Esophagus muscularis mucosa (tissue), 4 donors: Measurements from ENCODE around the gene PCNX4. TPM values are rescaled to one million over a fixed set of nuclear protein-coding genes. Genes with fewer than 3 reads are reported as not detected.
A peak's percentile ranks its signal among the peaks of the same experiment; 100 is the strongest.

Source experiments
- DNase-seq: peaks from one replicate; pipeline ENCODE4 v3.0.0-alpha.2; 2017; ENCODE audit errors: extremely low spot score
- H3K27ac ChIP-seq, 4 donors: fragments of 200-600 bp; sonication (generic); replicated peaks in 1 of 4; 1 replicate in 3 of 4; 2 replicates in 1 of 4; pipeline ENCODE4 v1.5.1; 2016 to 2019; ENCODE audit warnings: mild to moderate bottlenecking in 1 of 4
- H3K27me3 ChIP-seq, 4 donors: fragments of 200-600 bp; sonication (generic); one replicate each; pipeline versions ENCODE4 v1.5.1 to v1.6.0; 2016 to 2019
- H3K36me3 ChIP-seq, 4 donors: fragments of 200-600 bp; sonication (generic); one replicate each; pipeline ENCODE4 v1.5.1; 2016 to 2019
- H3K4me1 ChIP-seq, 4 donors: fragments of 200-600 bp; sonication (generic); one replicate each; pipeline ENCODE4 v1.5.1; 2016 to 2019
- H3K4me3 ChIP-seq, 4 donors: fragments of 200-600 bp; sonication (generic); 1 replicate in 2 of 4; 2 replicates in 2 of 4; pipeline ENCODE4 v1.5.1; 2016 to 2019; ENCODE audit warnings: mild to moderate bottlenecking in 4 of 4, moderate library complexity in 1 of 4
- H3K9me3 ChIP-seq, 4 donors: fragments of 200-600 bp; sonication (generic); 1 replicate in 3 of 4; 2 replicates in 1 of 4; pipeline ENCODE4 v1.5.1; 2016 to 2019
- CTCF ChIP-seq, 3 experiments: fragments of 200-600 bp in 2 of 3; fragments of 450-650 bp in 1 of 3; sonication (generic) in 2 of 3; IDR thresholded peaks; one replicate each; pipeline ENCODE4 v1.5.1; 2017 to 2019; ENCODE audit warnings: antibody characterized with exemption in 3 of 3, mild to moderate bottlenecking in 2 of 3, moderate library complexity in 1 of 3
- EP300 ChIP-seq: sonication (generic); formaldehyde crosslinking; IDR thresholded peaks from one replicate; pipeline ENCODE4 v1.6.1; 2017; ENCODE audit warnings: antibody characterized with exemption
- POLR2A ChIP-seq: fragments of 450-650 bp; IDR thresholded peaks from one replicate; pipeline ENCODE4 v1.6.1; 2017; ENCODE audit warnings: antibody characterized with exemption, moderate library complexity, mild to moderate bottlenecking, low read depth
- POLR2AphosphoS5 ChIP-seq, 2 donors: sonication (generic); formaldehyde crosslinking; IDR thresholded peaks; one replicate each; pipeline ENCODE4 v1.6.1; 2017; ENCODE audit warnings: antibody characterized with exemption in 2 of 2
- WGBS: methylation state at CpG from one replicate; pipeline ENCODE4 v1.1.5; 2018; 5-methylcytosine and 5-hydroxymethylcytosine counted together
- intact Hi-C: fragments of 100-400 bp; cut with DNase I; formaldehyde crosslinking; loops from one replicate; pipeline ENCODE4 v1.15.1; 2023
- total RNA-seq, 4 donors: library from RNA; depleted of rRNA; stranded (reverse); fragments of >200 nt; gene quantifications; one replicate each; pipeline versions ENCODE4 v1.1.0 to v1.2.1, GENCODE V29; 2016

PCNX4 gene
- total RNA-seq, 4 donors from 2014 or later: 18.7 to 34.5 (median 26.3) TPM

- Histone ChIP-seq H3K4me1 (peaks cover 6 to 13% (median 9%) of the 10 kb centered on the region in 4 donors), H3K4me3 (peak overlapping the region; percentile 45 to 60 (median 48)), H3K36me3 (no peaks in the 10 kb centered on the region), H3K27ac (peak overlapping the region; percentile 0 to 54 (median 52)), H3K27me3 (no peaks in the 10 kb centered on the region), H3K9me3 (no peaks in the 10 kb centered on the region)
- TF ChIP-seq EP300 (no peak), POLR2A (peak; percentile 7), CTCF (IDR thresholded peaks at IDR 0.05) (peak; percentile 72 to 76 (median 73))
- under 1% methylated on average over 5 of the region's 5 CpGs for WGBS
- DNase-seq: no peak
- intact Hi-C loops: loop anchor here (2.0 kb wide), 1 partner anchor 220 kb away; no protein-coding TSS in a partner anchor
Measured at GRCh38 chr14:60184146-60184904, 92.6 kb downstream of the PCNX4 start.

- TF ChIP-seq EP300 (no peak), POLR2AphosphoS5 (IDR thresholded peaks at IDR 0.05) (no peak), CTCF (IDR thresholded peaks at IDR 0.05) (no peak), POLR2A (no peak)
- no peak for DNase-seq
- WGBS: 63% methylated on average over 5 of the region's 5 CpGs
- H3K36me3 ChIP-seq: no peaks in the 10 kb centered on the region
- H3K4me1 ChIP-seq: peaks cover 0 to 8% (median 6%) of the 10 kb centered on the region in 4 donors
- no peaks in the 10 kb centered on the region for H3K27me3 ChIP-seq
- H3K4me3 ChIP-seq: no peak overlapping the region
- intact Hi-C loops: loop anchor here (2.0 kb wide), 1 partner anchor 220 kb away; no protein-coding TSS in a partner anchor
- no peak overlapping the region for H3K27ac ChIP-seq
- no peaks in the 10 kb centered on the region for H3K9me3 ChIP-seq
Measured at GRCh38 chr14:60184905-60185555, 93.3 kb downstream of the PCNX4 start.

- H3K9me3 ChIP-seq: no peaks in the 10 kb centered on the region
- no peaks in the 10 kb centered on the region for H3K36me3 ChIP-seq
- intact Hi-C loops: no loop called here
- no peak for DNase-seq
- peak in 1 of 3 experiments; percentile 8 for TF ChIP-seq CTCF (IDR thresholded peaks at IDR 0.05)
- TF ChIP-seq POLR2AphosphoS5 (IDR thresholded peaks at IDR 0.05): no peak
- TF ChIP-seq EP300: no peak
- TF ChIP-seq POLR2A: no peak
- H3K27ac ChIP-seq: no peak overlapping the region
- H3K27me3 ChIP-seq: no peaks in the 10 kb centered on the region
- 51% methylated on average over 3 of the region's 3 CpGs for WGBS
- peaks cover 0 to 8% (median 6%) of the 10 kb centered on the region in 4 donors for H3K4me1 ChIP-seq
- no peak overlapping the region for H3K4me3 ChIP-seq
Measured at GRCh38 chr14:60188115-60188514, 96.4 kb downstream of the PCNX4 start.

GRCh38 chr14:60188696-60189095, 97.0 kb downstream of the PCNX4 start:
- no peak overlapping the region for H3K27ac ChIP-seq
- no peaks in the 10 kb centered on the region for H3K36me3 ChIP-seq
- DNase-seq: no peak
- intact Hi-C loops: no loop called here
- no peaks in the 10 kb centered on the region for H3K9me3 ChIP-seq
- TF ChIP-seq POLR2AphosphoS5 (IDR thresholded peaks at IDR 0.05) (no peak), EP300 (no peak), CTCF (IDR thresholded peaks at IDR 0.05) (no peak), POLR2A (no peak)
- no peak overlapping the region for H3K4me3 ChIP-seq
- peaks cover 0 to 4% (median 4%) of the 10 kb centered on the region in 4 donors for H3K4me1 ChIP-seq
- no peaks in the 10 kb centered on the region for H3K27me3 ChIP-seq
- 65% methylated on average over 1 of the region's 1 CpG for WGBS
